ENCODE measurements around the gene S100A11. TPM values are rescaled to one million over a fixed set of nuclear protein-coding genes. Genes with fewer than 3 reads are reported as not detected.
"Not testable (repeated sequence)": the region's sequence is repeated elsewhere in the genome, so short reads cannot be mapped to it uniquely, and the experiment has no call there.

The S100A11 gene
- total RNA-seq (2014; rRNA removed; shearing (Covaris generic)) = 326 and 331 TPM in 2 replicates

DNA sequence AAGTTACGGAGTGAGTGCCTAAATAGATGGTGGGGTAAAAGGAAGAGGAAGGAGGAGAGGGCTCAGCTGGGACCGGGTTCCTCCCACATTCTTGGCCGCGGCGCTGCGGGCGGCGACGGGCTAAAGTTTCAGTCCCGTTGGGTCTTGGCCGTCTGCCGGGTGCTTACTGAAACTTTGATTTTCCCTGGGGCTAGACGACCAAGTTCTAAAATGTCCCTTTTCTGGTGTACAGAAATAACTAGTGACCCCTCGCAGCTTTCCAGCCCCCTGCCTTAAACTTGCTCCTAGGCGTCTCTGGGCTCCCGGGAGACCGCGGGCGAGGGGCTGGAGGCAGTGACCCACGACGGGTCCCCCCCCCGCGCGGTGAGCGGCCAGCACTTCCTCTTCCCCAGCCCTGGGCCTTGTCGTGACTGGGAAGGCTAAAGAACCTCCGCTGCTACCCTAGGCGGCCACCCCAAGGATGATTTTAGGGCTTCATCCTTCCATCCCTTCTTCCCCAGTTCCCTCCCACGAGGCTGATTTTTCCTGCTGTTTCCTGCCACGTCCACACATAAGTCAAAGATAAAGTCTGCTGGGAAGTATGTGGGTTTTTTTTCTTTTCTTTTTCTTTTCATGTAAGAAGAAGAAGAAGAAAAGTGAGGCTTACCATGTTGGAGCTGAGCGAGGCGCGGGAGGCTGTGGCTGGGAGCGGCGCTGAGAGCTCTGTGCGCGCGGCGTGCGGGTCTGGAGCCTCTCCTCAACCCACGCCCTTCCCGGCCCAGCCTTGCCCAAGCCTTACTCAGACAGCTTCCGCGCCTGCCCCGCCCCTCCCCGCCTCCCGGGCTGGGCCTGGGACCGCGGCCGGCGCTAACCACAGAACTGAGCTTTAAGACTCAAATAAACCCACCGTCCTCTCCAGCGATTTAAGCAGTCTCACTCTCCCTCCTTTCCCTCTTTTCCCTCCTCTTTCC lies at the start of gene S100A11:
Gene S100A11 (minus strand): TSS at position 738 of the 950 bp plus-strand sequence. CDS start 89 bp downstream, at position 649.
- DNase-seq (ENCODE audit: low spot score) = peak; percentile 93

GRCh38 chr1:152084853-152085252 lies 48.0 kb upstream of the S100A11 start:
- no peak for DNase-seq (ENCODE audit: low spot score)

DNA sequence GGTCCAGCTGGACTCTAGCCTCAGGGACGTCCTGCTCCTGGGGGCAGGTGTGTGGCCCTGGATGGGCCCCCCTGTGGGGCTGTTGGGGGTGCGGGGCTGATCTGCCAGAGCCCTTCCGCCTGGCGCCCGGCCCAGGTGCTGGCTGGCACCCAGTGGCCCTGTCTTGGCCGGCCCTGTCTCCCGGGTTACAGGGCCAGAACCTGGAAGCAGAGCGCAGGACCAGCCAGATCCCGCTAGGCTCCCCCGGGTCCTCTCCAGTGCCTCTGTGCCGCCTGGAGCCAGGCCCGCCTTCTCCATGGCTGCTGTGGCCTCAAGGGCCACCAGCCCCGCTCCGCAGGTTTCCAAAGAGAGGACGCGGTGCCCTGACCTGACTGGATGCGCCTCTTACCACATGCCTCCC lies 44.2 kb upstream of the S100A11 start:
- DNase-seq (ENCODE audit: low spot score) = not testable (repeated sequence)

GRCh38 chr1:152080494-152080893 lies 43.7 kb upstream of the S100A11 start:
- not testable (repeated sequence) for DNase-seq (ENCODE audit: low spot score)

- no peak for DNase-seq (ENCODE audit: low spot score)
Observed at GRCh38 chr1:152078831-152079441, 42.1 kb upstream of the S100A11 start.

DNA sequence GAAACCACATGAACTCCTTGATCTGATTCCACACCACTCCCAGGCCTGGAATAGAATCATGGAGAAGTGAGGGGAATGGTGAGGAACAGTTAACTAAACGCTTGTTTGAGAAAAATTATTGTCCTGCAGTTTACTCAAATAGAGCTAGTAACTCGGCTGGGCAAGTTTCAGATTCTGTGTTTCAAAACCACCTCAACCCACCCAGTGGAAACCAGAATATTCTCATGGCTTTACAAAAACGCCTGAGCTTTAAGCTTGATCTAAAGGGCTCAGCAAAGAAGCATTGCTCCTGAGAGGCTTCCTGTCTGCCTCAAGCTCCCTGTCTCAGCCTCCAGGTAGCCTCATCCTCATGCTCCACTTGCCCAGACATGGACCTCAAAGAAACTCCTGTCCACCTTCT lies 35.5 kb upstream of the S100A11 start:
- no peak for DNase-seq (ENCODE audit: low spot score)

DNA sequence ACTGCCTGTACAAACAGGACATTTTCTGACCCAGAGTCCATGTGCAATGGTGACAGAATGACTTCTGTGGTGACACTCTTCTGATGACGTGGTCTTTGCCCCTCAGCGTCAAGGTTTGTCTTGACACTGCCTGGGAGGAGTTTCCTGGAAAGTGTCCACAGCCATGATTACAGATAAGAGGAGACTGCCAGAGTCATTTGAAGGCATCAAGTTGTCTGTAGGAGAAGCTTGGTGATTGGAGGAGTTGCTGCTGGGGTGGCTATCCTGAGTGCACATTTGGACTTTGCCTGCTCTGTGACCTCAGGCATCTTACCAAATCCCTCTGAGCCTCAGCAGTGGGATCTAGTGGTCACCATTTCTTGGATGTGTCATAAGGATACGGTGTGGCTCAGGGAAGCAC lies 34.3 kb upstream of the S100A11 start:
- no peak for DNase-seq (ENCODE audit: low spot score)

GRCh38 chr1:152067929-152068328 lies 31.1 kb upstream of the S100A11 start:
- DNase-seq (ENCODE audit: low spot score) = no peak

GRCh38 chr1:152067150-152067549 lies 30.3 kb upstream of the S100A11 start:
- DNase-seq (ENCODE audit: low spot score) = no peak

DNA sequence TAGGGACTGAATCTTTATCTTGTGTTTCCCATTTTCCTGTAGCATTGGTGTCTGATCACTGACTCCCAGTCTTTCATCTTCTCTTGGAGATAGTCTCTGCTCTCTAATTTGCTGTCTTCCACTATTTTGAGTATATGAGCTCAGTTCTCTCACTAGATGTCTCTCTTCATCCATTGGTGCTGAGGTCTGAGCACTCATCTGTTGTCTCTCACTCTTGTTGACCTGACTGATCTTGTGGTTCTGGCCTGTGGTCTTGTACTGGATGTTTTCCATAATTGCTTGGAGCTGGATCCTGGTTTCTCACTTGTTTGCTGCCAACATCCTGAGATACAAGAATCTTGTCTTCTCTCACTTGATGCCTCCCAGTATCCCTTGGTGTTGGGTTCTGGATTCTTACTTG lies 25.1 kb upstream of the S100A11 start:
- DNase-seq (ENCODE audit: low spot score) = no peak

DNA sequence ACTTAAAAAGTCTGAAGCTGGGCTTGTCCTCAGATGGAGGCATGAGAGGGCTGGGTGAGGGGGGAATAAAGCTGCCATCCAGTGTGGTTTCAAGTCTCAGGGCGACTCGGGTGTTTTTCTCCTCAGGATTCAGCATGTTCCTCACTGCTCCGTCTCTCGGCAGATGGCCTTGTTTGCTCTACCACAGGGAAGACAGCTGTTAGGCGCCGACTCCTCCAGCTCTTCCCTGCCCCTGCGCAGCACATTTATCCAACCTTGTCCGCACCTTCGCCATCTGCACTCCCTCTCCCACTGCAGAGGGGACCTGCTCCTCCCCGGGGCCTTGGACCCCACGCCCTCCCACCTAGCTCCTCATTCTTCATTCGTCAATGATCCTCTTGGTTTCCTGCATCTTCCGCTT lies 16.6 kb upstream of the S100A11 start:
- no peak for DNase-seq (ENCODE audit: low spot score)

- DNase-seq (ENCODE audit: low spot score) = peak; percentile 94
Observed at GRCh38 chr1:152052606-152053005, 15.8 kb upstream of the S100A11 start.

DNA sequence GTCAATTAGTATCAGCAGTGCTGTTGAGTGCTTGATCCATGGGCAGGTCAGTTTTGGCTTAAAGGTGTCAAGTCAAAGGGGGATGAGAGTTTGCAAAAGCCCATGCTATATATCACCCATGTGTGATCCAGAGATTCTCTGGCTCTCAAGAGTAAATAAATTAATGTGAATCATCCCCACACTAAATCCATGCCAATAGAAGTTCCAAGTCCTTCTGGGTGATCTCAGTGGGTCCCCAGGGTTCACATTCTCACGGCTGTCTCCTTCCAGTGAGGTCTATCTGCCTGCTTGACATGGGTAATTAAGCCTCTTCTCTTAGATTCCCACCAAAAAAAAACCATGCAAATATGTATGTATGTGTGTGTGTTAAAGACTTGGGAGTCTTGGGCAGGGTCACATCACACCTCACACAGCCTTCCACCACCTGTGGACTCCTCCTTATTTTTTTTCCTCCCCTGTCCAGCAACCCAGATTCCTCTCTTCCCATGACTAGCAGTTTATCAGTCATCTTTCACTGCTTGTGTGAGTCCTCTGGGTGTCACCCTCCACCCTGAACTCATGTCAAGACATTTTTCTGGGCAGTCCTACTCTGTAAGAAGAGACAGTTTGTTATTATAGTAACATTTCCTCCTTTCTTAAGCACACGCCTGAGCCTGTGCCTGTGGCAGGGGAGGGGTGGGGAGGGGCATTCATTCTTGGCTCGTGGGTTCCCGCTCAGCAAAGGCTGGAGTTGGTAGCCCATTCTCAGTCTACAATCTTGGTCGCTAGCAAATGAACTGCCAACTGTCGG lies 14.3 kb upstream of the S100A11 start:
- no peak for DNase-seq (ENCODE audit: low spot score)

DNA sequence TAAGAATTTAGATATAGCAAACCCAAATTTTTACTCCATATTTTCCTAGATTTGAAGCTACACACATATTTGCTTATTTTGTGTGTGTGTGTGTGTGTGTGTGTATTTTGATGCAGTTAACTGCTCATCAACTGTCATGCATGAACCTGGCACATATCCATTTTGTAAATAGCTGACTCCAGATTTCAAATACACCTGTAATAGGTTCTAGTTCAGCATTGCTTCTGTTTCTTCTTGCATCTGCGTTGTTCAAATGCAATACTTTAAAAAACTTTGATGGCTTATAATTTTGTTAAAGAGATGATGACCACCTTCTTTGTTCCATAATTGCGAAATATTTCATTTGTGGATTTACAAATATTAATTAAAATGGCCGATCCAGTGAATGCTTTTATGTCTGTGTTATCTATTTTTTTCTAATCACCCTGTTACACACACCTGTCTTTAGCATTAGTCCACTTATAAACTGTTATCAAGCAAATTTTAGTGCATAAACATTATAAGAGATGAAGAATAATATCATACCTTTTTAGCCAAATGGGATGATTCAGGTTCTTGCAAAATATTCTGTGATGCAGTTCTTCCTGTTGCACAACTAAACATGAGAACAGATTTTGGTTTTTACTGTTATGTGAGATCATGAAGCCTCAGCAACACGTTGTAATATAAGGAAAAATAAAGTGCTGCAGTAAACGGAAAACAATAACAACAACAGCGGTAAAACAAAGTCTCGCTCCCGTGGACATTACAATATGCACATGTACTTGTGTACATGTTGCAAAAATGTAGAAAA lies 12.7 kb upstream of the S100A11 start:
- no peak for DNase-seq (ENCODE audit: low spot score)

DNA sequence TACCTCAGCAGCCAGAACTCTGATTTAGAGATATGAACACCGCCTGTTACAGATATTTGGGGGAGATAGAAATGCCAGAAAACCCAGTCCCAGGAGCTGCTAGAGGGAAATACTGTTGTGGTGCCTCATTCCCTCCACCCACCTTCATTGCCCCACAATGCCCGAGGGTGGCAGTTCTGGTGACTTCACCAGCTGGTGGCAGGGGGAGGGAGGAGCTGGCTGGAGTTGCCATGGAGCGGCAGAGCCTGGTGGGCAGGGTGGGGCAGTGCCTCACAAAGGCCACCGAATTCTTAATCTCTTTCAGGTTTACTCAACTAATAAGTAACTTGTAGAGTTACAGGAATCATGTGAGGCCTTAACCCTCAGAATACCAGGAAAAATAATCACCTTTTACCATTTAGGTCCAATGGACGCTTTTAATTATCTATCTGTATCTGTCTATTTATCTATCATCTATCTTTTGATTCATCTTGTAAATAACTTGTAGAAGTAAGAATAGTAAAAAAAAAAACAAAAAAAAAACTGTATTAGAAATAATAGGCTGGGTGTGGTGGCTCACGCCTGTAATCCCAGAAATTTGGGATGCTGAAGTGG lies 11.7 kb upstream of the S100A11 start:
- peak; percentile 97 for DNase-seq (ENCODE audit: low spot score)

GRCh38 chr1:152047730-152048415 lies 11.1 kb upstream of the S100A11 start:
- peak; percentile 97 for DNase-seq (ENCODE audit: low spot score)

GRCh38 chr1:152047413-152047729 lies 10.6 kb upstream of the S100A11 start:
- DNase-seq (ENCODE audit: low spot score) = no peak

DNA sequence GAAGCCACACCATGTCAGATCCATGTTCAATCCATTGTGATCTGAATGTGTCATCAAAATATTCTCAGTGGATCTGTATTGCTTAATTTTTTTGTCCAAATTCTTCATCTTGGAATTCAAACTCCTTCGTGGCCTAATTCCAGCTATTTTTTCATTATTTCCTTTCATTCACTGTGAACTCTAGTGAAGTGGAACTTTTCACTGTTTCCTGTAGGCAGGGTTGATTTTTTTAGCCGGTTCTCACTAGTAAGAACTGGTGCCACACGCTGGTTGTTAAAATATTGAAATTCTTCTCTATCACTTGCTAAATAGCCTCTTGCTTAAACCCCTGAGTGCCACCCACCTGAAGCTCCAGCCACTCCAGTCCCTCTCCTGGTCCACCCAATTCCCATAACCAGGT lies 7.6 kb upstream of the S100A11 start:
- no peak for DNase-seq (ENCODE audit: low spot score)

GRCh38 chr1:152043870-152044269 lies 7.1 kb upstream of the S100A11 start:
- DNase-seq (ENCODE audit: low spot score) = no peak

GRCh38 chr1:152042030-152042429 lies 5.2 kb upstream of the S100A11 start:
- no peak for DNase-seq (ENCODE audit: low spot score)
